GM21723 (cell line): ENCODE measurements around the gene TYROBP.
"Not testable (repeated sequence)": the region's sequence is repeated elsewhere in the genome, so short reads cannot be mapped to it uniquely, and the experiment has no call there.

ENCODE experiments used
- ATAC-seq: cut with Tn5 transposase; IDR thresholded peaks from one replicate; pipeline ENCODE4 v1.9.1; 2021; ENCODE audit warnings: mild to moderate bottlenecking, moderate library complexity; ENCODE audit not compliant: unreplicated experiment

Gene TYROBP

DNA sequence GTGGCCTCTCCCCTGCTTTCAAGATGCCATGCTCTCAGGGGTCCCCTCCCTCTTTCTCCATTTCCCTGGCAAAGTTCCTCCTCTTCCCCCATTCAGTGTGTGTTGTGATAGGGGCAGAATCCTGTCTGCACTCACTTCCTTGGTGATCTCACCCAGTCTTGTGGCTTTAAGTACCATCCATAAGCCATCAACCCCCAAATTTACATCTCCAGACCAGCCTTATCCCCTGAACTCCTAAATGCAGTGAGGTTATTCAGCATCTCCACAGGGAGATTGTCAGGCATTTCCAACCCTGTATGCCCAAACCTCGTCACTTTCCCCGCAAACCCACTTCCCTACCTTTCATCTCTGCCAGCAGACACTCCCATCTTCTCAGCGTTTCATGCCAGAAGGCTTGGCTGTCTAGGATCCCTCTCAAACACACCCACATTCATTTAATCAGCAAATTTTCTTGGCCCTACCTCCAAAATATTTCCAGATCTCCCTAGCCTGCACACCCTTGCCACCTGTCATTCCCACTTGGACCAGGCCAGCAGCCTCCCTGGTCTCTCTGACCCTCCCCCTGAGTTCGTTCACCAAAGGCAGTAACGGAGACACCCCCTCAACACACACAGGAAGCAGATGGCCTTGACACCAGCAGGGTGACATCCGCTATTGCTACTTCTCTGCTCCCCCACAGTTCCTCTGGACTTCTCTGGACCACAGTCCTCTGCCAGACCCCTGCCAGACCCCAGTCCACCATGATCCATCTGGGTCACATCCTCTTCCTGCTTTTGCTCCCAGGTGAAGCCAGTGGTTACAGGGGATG is 6.0 kb downstream of the TYROBP start, which contains the start of gene HCST:
TSS of gene HCST (plus strand) at position 676 of the 808 bp plus-strand sequence. CDS start at position 741, 65 bp downstream.
- ATAC-seq: no peak

DNA sequence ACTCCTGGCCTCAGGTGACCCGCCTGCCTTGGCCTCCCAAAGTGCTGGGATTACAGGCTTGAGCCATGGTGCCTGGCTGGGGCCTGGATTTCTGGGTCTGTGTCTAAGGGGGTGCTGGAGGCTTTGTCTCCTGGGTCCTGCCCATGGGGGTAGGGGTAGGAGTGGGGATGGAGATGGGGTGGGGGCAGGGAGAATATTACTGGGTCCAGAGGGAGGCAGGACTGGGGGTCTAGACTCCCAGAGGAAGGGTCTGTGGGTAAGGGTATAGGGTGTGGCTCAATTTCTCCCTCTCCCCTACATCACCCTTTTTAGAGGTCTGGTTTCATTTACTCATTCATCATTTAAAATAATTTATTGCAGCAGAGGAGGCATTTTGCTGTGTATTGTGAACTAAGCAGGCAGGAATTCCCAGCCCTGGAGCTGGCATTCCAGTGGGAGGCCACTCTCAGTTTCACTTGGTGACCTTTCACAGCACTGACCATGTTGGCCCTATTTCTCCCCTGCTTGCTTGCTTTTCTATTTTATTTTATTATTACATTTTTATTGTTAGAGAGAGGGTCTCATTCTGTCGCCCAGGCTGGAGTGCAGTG is 6.9 kb downstream of the TYROBP start:
- no peak for ATAC-seq

- ATAC-seq: peak; percentile 35
These were observed 8.4 kb downstream of the TYROBP start for GRCh38 chr19:35899547-35900214.

- no peak for ATAC-seq
These were observed 9.6 kb downstream of the TYROBP start for GRCh38 chr19:35898499-35898809.

DNA sequence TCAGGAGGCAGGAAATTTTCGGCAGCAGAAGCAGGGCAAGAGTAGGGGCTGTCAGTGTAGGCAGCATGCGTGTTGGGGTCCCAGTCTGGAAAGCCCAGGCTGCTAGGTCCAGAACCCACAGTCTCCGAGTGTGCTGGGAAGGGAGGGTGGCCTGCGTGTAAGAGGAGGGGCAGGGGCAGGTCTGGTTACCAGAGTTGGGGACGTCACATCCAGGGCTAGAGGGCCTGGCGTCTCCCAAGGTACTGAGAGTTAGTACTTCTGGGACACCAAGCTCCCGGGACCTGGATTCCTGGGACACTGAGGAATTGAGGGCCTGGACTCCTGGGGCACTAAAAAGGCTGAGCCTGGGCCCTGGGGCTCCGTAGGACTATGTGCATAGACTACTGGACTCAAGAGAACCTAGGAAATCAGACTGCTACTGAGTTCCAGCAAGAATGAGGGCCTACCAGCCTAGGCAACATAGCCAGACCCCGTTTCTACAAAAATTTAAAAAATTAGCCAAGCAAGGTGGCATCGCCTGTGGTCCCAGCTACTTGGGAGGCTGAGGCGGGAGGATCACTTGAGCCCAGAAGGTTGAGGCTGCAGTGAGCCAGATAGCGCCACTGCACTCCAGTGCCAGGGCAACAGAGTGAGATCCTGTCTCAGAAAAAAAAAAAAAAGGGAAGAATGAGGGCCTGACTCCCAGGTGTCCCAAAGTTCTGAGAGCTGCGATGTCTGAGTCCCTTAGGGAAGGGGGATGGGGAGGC is 10.2 kb downstream of the TYROBP start:
- no peak for ATAC-seq

- no peak for ATAC-seq
These were observed 11.5 kb downstream of the TYROBP start for GRCh38 chr19:35896643-35897040.

DNA sequence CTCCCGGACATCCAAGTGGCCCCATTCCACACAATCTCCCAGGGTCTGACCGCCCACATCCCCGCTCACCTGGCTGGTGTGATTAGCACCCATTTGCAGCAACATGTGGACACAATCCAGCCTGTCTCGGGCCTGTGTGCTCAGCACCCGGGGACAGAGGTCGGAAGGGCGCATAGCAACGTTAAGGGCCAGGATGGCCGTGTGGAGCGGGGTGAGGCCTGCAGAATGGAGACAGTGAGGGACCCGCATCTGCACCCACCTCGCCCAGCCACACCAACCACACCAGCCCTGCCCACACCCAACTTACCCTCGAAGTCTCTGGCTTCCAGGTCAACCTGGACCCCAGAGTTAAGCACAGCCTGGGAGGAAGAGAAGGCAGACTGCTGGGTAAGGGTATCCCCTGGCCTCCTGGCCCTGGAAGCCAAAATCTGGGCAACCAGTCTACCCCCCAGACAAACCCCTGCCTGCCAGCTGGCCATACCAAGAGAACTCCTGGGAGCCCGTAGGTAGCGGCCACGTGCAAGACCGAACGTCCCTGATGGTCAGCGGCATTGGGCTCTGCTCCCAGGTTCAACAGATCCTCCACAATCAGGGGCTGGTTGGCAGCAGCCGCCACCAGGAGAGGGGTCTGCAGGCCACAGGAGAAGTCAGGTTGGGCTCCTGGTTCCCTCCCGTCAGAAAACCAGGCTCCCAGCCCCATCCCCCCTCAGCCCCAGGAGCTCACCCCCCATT is 12.0 kb downstream of the TYROBP start:
- ATAC-seq: no peak

- no peak for ATAC-seq
These were observed 13.8 kb downstream of the TYROBP start for GRCh38 chr19:35894342-35894741.

DNA sequence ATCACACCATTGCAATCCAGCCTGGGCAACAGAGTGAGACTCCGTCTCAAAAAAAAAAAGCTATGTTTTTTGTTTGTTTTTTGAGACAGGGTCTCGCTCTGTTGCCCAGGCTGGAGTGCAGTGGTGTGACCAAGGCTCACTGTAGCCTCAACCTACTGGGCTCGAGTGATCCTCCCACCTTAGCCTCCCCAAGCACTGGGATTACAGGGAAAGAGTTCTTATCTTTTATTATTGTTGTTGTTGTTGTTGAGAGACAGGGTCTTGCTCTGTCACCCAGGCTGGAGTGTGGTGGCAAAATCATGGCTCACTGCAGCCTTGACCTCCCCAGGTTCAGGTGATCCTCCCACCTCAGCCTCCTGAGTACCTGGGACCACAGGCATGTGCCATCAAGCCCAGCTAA is 16.3 kb downstream of the TYROBP start:
- not testable (repeated sequence) for ATAC-seq

GRCh38 chr19:35890113-35890650 is 17.9 kb downstream of the TYROBP start:
- ATAC-seq: no peak

- ATAC-seq: no peak
These were observed 18.6 kb downstream of the TYROBP start for GRCh38 chr19:35889370-35890112.

- ATAC-seq: no peak
These were observed 19.7 kb downstream of the TYROBP start for GRCh38 chr19:35888398-35888797.

DNA sequence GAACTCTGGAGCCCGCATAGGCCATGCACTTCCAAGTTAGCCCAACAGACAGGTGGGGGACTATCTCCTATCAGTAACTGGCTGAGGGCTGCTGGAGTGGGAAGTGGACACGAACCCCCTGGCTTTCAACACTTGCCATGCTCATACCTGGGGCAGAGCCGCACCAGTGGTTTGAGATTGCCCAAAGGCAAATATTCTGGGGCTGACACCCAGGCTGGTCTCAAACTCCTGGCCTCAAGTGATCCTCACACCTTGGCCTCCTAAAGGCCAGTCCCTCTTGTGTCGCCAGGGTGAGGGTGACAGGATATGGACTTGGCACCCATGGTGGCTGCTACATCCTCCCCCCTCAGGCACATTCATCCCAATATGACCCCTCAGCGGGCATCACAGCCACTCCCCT is 20.9 kb downstream of the TYROBP start:
- no peak for ATAC-seq

DNA sequence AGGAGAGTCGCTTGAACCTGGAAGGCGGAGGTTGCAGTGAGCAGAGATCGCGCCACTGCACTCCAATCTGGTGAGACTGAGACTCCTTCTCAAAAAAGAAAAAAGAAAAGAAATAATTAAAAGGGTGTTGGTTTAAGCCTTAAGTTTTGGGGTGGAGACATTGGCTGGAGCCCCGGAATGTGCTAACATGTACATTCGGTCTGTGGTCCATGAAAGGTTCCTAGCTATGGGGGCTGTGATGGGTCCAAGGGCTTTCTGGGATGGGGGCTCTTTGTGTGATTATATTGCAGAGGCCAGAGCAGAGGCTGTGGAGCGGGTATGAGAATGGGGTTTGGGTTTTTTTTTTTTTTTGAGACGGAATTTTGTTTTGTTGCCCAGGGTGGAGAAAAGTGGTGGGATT is 22.2 kb downstream of the TYROBP start:
- ATAC-seq: no peak

GRCh38 chr19:35885225-35885738 is 22.8 kb downstream of the TYROBP start:
- ATAC-seq: no peak

GRCh38 chr19:35883882-35884281 is 24.2 kb downstream of the TYROBP start:
- no peak for ATAC-seq

GRCh38 chr19:35882114-35882832 is 25.8 kb downstream of the TYROBP start:
- ATAC-seq: no peak

DNA sequence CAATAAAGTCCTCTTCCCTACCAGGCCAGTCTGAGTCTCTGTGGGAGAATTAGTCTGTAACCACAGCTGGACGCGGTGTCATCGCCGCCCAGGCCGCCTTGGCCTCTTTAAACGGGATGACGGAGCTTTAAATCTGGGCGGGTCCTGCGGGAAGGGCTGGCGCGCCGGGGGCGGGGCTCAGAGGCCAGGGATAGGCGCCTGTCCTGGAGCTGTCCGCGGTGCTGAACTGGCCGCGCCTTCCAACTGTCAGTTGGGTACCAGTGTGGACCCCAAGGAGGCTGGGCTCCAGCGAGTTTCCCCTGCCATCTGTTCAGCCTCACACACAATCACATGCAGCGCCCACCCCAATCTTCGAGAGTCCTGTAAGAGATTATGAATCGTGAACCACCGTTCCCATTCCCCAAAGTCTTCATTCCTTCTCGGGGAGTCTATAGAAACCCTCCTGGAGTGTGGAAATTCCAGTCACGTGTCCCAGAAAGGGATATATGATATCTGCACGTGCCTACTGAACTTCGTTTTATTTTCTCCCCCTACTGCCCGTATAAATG is 28.3 kb downstream of the TYROBP start:
- no peak for ATAC-seq

GRCh38 chr19:35879068-35879467 is 29.0 kb downstream of the TYROBP start:
- ATAC-seq: no peak
